ENCODE measurements around the gene CAMTA1.
A peak's percentile ranks its signal among the peaks of the same experiment; 100 is the strongest.

Gene CAMTA1

GRCh38 chr1:6962996-6963911, 178.0 kb downstream of the CAMTA1 start:
- peak; percentile 84 for DNase-seq

- DNase-seq, result no peak
Measured at GRCh38 chr1:6963912-6964307, 178.7 kb downstream of the CAMTA1 start.

GRCh38 chr1:6965083-6965934, 180.1 kb downstream of the CAMTA1 start:
- no peak for DNase-seq

GRCh38 chr1:6965935-6966241, 180.6 kb downstream of the CAMTA1 start:
- DNase-seq, result no peak

- DNase-seq, result no peak
Measured at GRCh38 chr1:6966326-6966725, 181.1 kb downstream of the CAMTA1 start.

- DNase-seq, result no peak
Measured at GRCh38 chr1:6967431-6968111, 182.3 kb downstream of the CAMTA1 start.

- DNase-seq, result no peak
Measured at GRCh38 chr1:6969106-6969505, 183.9 kb downstream of the CAMTA1 start.

GRCh38 chr1:6969762-6970161, 184.5 kb downstream of the CAMTA1 start:
- DNase-seq, result no peak

- DNase-seq, result no peak
Measured at GRCh38 chr1:6970221-6970620, 185.0 kb downstream of the CAMTA1 start.

GRCh38 chr1:6971048-6971447, 185.8 kb downstream of the CAMTA1 start:
- no peak for DNase-seq

GRCh38 chr1:6971699-6972098, 186.4 kb downstream of the CAMTA1 start:
- no peak for DNase-seq

- no peak for DNase-seq
Measured at GRCh38 chr1:6972399-6972798, 187.1 kb downstream of the CAMTA1 start.

GRCh38 chr1:6975331-6976043, 190.2 kb downstream of the CAMTA1 start:
- DNase-seq, result no peak

- DNase-seq, result no peak
Measured at GRCh38 chr1:6976044-6976375, 190.8 kb downstream of the CAMTA1 start.

GRCh38 chr1:6979003-6979613, 193.9 kb downstream of the CAMTA1 start:
- no peak for DNase-seq

GRCh38 chr1:6981595-6981994, 196.3 kb downstream of the CAMTA1 start:
- DNase-seq, result no peak

GRCh38 chr1:6982443-6982842, 197.2 kb downstream of the CAMTA1 start:
- DNase-seq, result no peak

- no peak for DNase-seq
Measured at GRCh38 chr1:6982860-6983259, 197.6 kb downstream of the CAMTA1 start.

GRCh38 chr1:6984536-6984935, 199.3 kb downstream of the CAMTA1 start:
- no peak for DNase-seq

- no peak for DNase-seq
Measured at GRCh38 chr1:6984986-6985385, 199.7 kb downstream of the CAMTA1 start.

GRCh38 chr1:6985549-6986276, 200.5 kb downstream of the CAMTA1 start:
- no peak for DNase-seq

GRCh38 chr1:6986281-6986680, 201.0 kb downstream of the CAMTA1 start:
- DNase-seq, result no peak

Data from NCI-H2227 treated with DMSO at 0.1 percent for 48 hours (cell line).